Epithelial cell of proximal tubule (primary cell): Measurements from ENCODE around the gene SELENBP1. TPM values are rescaled to one million over a fixed set of nuclear protein-coding genes. Genes with fewer than 3 reads are reported as not detected.

Experiments
- DNase-seq: peaks from one replicate; pipeline ENCODE4 v3.0.0-alpha.2; 2011; ENCODE audit warnings: low read depth
- H3K4me3 ChIP-seq: 2 replicates; pipeline ENCODE4 v1.5.1; 2011; ENCODE audit warnings: low read depth, mild to moderate bottlenecking, low read length
- total RNA-seq: library from RNA; depleted of rRNA; stranded (reverse); fragments of >200 nt; gene quantifications from 2 replicates; pipeline ENCODE4 v1.2.3, GENCODE V29; 2015
- TF ChIP-seq, protein P1 (sequence below): conservative IDR thresholded peaks from 2 replicates; pipeline ENCODE4 v1.5.1; 2012; ENCODE audit warnings: low read depth, mild to moderate bottlenecking, low read length

The SELENBP1 gene
- total RNA-seq, 1 donor from 2014 or later = 5.9 TPM

DNA sequence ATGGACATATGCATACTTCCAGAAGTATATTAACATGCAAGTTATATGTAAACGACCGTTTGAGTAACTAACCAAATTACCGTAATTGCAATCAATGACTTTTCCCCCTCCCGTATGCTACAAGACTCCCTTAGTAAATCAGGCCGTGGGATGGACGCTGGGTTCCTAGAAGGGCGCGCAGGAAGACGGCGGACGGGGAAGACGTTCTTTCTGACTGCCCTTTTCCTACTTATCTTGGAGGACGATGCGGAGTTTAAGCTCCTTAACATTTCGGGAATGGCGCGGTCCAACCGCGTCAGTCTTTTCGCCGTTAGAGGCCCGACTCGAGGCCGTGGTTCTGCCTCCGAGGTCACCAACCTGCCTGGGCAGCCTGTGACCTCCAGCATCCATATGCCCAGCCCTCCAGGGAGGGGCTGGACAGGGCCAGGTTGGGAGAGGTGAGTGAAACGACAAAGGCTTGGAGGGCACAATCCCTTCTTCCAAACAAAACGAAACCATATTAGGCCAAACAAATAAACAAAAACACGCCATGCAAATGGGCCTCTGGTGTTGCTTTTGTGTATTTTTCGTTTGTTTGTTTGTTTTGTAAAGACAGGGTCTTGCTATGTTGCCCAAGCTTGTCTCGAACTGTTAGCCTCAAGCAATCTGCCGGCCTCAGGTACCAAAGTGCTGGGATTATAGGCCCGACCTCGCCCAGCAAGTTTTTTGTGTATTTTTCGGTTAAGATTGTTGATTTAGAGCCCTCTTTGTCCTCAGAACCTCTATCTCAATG lies 44.4 kb downstream of the SELENBP1 start:
- TF ChIP-seq, protein P1, sequence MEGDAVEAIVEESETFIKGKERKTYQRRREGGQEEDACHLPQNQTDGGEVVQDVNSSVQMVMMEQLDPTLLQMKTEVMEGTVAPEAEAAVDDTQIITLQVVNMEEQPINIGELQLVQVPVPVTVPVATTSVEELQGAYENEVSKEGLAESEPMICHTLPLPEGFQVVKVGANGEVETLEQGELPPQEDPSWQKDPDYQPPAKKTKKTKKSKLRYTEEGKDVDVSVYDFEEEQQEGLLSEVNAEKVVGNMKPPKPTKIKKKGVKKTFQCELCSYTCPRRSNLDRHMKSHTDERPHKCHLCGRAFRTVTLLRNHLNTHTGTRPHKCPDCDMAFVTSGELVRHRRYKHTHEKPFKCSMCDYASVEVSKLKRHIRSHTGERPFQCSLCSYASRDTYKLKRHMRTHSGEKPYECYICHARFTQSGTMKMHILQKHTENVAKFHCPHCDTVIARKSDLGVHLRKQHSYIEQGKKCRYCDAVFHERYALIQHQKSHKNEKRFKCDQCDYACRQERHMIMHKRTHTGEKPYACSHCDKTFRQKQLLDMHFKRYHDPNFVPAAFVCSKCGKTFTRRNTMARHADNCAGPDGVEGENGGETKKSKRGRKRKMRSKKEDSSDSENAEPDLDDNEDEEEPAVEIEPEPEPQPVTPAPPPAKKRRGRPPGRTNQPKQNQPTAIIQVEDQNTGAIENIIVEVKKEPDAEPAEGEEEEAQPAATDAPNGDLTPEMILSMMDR = no peak
- DNase-seq = no peak

DNA sequence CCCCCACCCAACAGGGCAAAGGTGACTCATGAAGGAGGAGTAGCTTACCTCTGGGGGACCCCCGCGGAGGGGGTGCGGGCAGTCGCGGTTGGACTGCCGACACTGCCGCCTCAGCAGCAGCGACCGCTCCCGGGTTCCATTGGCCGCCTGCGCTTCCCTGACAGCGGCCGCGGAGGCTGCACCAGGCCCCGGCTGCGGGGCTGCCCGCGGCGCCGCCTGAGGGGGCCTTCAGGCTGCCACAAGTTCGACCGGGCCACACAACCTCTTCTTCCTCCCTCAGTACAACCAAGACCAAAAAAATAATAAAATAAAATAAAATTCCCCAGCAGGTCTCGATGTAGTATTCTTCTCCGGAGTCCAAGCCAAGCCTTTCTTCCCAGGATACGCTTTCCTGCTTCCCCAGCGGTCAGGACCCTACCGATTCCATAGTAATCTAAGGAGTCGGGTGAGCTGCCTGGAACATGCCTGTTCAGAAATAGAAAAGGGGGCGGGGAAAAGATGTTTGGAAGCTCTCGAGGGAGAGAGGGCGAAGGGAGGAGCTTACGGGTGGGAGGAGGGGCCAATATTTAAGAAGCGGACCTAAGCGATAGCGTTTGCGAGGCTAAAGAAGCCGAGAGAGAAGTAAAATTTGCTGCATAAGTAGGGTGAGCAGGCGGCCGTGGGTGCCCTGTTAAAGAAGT lies 45.1 kb downstream of the SELENBP1 start, which contains the start of gene PI4KB:
Gene PI4KB (minus strand): TSS at position 194 of the 680 bp plus-strand sequence. CDS start 10,935 bp downstream, outside the sequence.
- TF ChIP-seq, protein P1 = no peak
- H3K4me3 ChIP-seq = peak within 1 kb of the TSS; percentile 65

More for the DNA sequence above, 44.4 kb downstream of the SELENBP1 start:
- H3K4me3 ChIP-seq = peak overlapping the region; percentile 65

GRCh38 chr1:151326619-151327222 lies 45.8 kb downstream of the SELENBP1 start:
- TF ChIP-seq, protein P1 = no peak
- peak overlapping the region; percentile 65 for H3K4me3 ChIP-seq
- no peak for DNase-seq

More for the DNA sequence above, 45.1 kb downstream of the SELENBP1 start, which contains the start of gene PI4KB:
- DNase-seq = peak; percentile 89

- DNase-seq = no peak
Observed at GRCh38 chr1:151325646-151326429, 46.7 kb downstream of the SELENBP1 start.

DNA sequence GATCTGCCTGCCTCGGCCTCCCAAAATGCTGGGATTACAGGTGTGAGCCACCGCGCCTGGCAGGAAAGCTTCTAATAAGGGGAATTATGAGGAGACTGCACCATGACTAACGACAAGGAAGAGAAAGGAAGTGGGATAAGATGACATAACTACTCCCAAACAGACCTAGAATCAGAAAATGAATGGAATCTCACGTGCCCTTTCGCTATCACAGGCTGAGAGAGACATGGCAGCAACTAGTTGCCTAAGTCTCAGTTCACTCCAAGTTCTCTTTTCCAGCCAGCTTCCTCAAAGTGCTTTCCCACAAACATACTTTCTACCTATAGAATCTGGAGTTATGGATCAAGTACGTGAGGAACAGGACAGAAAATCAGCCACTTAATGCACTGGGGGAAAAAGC lies 47.3 kb downstream of the SELENBP1 start:
- DNase-seq = no peak
- TF ChIP-seq, protein P1 = no peak
- H3K4me3 ChIP-seq = no peak overlapping the region

More at GRCh38 chr1:151325646-151326429, 46.7 kb downstream of the SELENBP1 start:
- TF ChIP-seq, protein P1 = no peak
- H3K4me3 ChIP-seq = peak overlapping the region; percentile 65

DNA sequence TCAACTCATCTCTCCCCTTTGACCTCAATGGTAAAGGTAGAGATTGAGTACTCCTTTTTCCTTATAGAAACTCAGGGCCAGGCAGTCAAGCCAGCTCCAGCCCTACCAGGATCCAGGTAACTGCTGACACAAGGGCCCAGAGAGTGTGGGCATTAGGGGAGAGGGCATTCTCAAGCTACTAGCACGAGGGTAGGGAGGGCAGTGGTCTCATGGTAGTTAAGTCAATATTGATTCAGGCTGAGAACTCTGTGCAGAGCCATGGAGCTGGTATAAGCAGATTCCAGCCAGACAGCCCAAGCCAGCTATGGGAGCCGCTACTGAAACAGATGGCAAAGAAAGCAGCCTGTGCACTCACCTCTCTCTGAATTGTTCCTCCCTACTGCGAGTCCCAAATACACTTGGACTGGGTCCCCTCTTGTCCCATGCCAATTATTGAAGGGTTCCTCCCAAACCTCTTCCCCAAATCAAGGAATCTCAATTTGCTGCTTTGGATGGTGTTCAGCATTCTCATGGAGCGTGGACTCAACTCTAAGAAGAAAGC lies 48.0 kb downstream of the SELENBP1 start:
- DNase-seq = no peak
- H3K4me3 ChIP-seq = no peak overlapping the region
- TF ChIP-seq, protein P1 = no peak
